ENCODE results near the gene MKLN1.
A peak's percentile ranks its signal among the peaks of the same experiment; 100 is the strongest.

MKLN1 gene

DNA sequence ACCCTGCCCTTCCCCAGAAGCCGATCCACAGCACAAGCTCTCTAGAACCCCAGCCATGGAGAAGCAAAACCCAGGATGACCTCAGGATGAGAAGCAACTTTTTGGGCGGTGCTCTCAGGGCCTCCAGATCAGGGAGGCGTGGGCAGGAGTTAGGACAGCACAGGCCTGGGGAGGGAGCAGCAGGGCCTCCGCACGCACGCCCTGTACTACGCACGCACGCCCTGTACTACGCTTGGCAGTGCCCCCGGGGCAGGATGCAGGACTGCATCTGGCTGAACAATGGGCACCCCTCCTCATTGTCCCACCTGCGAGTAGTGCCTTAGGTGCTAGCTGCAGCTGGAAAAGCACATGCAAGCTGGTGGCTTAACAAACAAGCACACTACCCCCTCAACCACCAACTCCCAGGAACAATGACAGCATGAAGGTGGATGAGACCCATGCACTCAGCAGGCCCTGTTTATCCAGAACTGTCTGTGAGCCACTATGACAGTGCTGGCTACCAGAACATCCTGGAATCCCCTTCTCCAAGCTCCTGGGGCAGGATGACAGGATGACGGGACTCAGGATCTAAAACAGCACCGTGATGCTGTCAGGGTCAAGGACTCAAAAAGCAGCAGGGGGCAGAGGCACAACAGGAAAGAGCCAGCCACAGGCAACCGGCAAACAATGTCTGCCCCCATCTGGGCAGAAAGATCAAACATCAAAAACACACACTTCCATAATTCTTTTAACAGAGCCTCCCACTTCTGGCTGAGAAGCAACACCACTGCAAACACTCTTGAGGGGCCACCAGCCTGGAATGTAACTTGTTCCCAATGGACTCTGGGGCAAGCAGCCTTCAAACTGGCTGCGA is 217.0 kb downstream of the MKLN1 start:
- Histone ChIP-seq H2AFZ (ENCODE audit: low read length, unreplicated experiment) (peak overlapping the region; percentile 22), H3K27ac (ENCODE audit: low read depth, low read length) (no peak overlapping the region), H3K36me3 (ENCODE audit: insufficient read depth, low read length) (no peaks in the 10 kb centered on the region), H3K4me3 (ENCODE audit: low read depth, low read length) (no peak overlapping the region), H3K27me3 (ENCODE audit: insufficient read depth, low read length) (no peaks in the 10 kb centered on the region), H3K4me1 (ENCODE audit: control insufficient read depth, insufficient read depth, low read length, unreplicated experiment) (peaks cover 12% of the 10 kb centered on the region), H3K79me2 (ENCODE audit: control insufficient read depth, insufficient read depth, low read length, unreplicated experiment) (peaks cover 5% of the 10 kb centered on the region)

DNA sequence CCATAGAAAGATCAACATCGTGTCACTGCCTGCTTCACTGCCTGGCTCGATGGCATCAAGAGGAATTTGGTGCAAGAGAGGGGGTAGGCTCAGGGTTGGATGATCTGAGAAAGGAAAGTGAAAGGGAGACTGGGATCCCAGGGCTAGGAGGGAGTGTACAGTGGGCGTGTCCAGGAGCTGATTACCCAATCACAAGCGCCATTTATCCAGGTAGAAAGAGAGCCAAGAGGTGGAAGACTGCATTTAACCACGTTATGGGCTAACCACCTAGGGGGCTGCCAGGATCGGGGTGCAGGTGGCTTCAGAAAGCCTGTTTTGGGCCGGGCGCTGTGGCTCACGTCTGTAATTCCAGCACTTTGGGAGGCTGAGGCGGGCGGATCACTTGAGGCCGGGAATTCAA is 218.4 kb downstream of the MKLN1 start:
- H3K27me3 ChIP-seq (ENCODE audit: insufficient read depth, low read length) = no peaks in the 10 kb centered on the region
- no peaks in the 10 kb centered on the region for H3K36me3 ChIP-seq (ENCODE audit: insufficient read depth, low read length)
- H3K79me2 ChIP-seq (ENCODE audit: control insufficient read depth, insufficient read depth, low read length, unreplicated experiment) = peaks cover 2% of the 10 kb centered on the region
- H3K4me1 ChIP-seq (ENCODE audit: control insufficient read depth, insufficient read depth, low read length, unreplicated experiment) = peaks cover 12% of the 10 kb centered on the region
- peak overlapping the region; percentile 38; the same call in 1 of the 2 replicates for H3K27ac ChIP-seq (ENCODE audit: low read depth, low read length)
- peak overlapping the region; percentile 62 for H3K4me3 ChIP-seq (ENCODE audit: low read depth, low read length)
- H2AFZ ChIP-seq (ENCODE audit: low read length, unreplicated experiment) = peak overlapping the region; percentile 20

Measured in ACC112 (cell line).